ENCODE measurements around the gene SPC25. TPM values are rescaled to one million over a fixed set of nuclear protein-coding genes. Genes with fewer than 3 reads are reported as not detected.
"Not testable (repeated sequence)": the region's sequence is repeated elsewhere in the genome, so short reads cannot be mapped to it uniquely, and the experiment has no call there.

The SPC25 gene
- total RNA-seq: 0.24 TPM
- long read RNA-seq, partial matches to known transcripts: 0 of 3 reads
- long read RNA-seq, other reads (novel, unspliced or antisense): 3 of 3 reads

- peak; percentile 93 for DNase-seq (ENCODE audit: low spot score)
- intact Hi-C loops (cut with DNase I): no loop called here
These were observed at the start of gene SPC25 for GRCh38 chr2:168890006-168890782. Gene SPC25 (minus strand): TSS chr2:168890430. CDS start chr2:168889519, 911 bp downstream.

GRCh38 chr2:168939918-168940317 is 49.7 kb upstream of the SPC25 start:
- intact Hi-C loops (cut with DNase I): no loop called here
- no peak for DNase-seq (ENCODE audit: low spot score)

- no peak for DNase-seq (ENCODE audit: low spot score)
- intact Hi-C loops (cut with DNase I): no loop called here
These were observed 48.8 kb upstream of the SPC25 start for GRCh38 chr2:168939061-168939460.

- intact Hi-C loops (cut with DNase I): no loop called here
- DNase-seq (ENCODE audit: low spot score): no peak
These were observed 45.8 kb upstream of the SPC25 start for GRCh38 chr2:168935810-168936581.

GRCh38 chr2:168934826-168935225 is 44.6 kb upstream of the SPC25 start:
- no peak for DNase-seq (ENCODE audit: low spot score)
- intact Hi-C loops (cut with DNase I): no loop called here

GRCh38 chr2:168932174-168932573 is 41.9 kb upstream of the SPC25 start:
- intact Hi-C loops (cut with DNase I); DNase-seq (ENCODE audit: low spot score): not testable (repeated sequence)

GRCh38 chr2:168930242-168930641 is 40.0 kb upstream of the SPC25 start:
- intact Hi-C loops (cut with DNase I): no loop called here
- no peak for DNase-seq (ENCODE audit: low spot score)

GRCh38 chr2:168929031-168929430 is 38.8 kb upstream of the SPC25 start:
- intact Hi-C loops (cut with DNase I): no loop called here

GRCh38 chr2:168928113-168928831 is 38.0 kb upstream of the SPC25 start:
- intact Hi-C loops (cut with DNase I): no loop called here
- no peak for DNase-seq (ENCODE audit: low spot score)

More at GRCh38 chr2:168929031-168929430, 38.8 kb upstream of the SPC25 start:
- no peak for DNase-seq (ENCODE audit: low spot score)

- DNase-seq (ENCODE audit: low spot score): no peak
- intact Hi-C loops (cut with DNase I): no loop called here
These were observed 36.6 kb upstream of the SPC25 start for GRCh38 chr2:168926621-168927386.

GRCh38 chr2:168920504-168921157 is 30.4 kb upstream of the SPC25 start:
- DNase-seq (ENCODE audit: low spot score): no peak
- intact Hi-C loops (cut with DNase I): loop anchor here (2.0 kb wide), 2 partner anchors 148 to 574 kb away; no protein-coding TSS in a partner anchor

GRCh38 chr2:168916331-168916675 is 26.1 kb upstream of the SPC25 start:
- intact Hi-C loops (cut with DNase I): no loop called here
- DNase-seq (ENCODE audit: low spot score): no peak

GRCh38 chr2:168915441-168916330 is 25.5 kb upstream of the SPC25 start:
- no peak for DNase-seq (ENCODE audit: low spot score)
- intact Hi-C loops (cut with DNase I): no loop called here

- no peak for DNase-seq (ENCODE audit: low spot score)
- intact Hi-C loops (cut with DNase I): no loop called here
These were observed 23.3 kb upstream of the SPC25 start for GRCh38 chr2:168913495-168913894.

GRCh38 chr2:168912901-168913369 is 22.7 kb upstream of the SPC25 start:
- no peak for DNase-seq (ENCODE audit: low spot score)
- intact Hi-C loops (cut with DNase I): no loop called here

- no peak for DNase-seq (ENCODE audit: low spot score)
- intact Hi-C loops (cut with DNase I): no loop called here
These were observed 22.2 kb upstream of the SPC25 start for GRCh38 chr2:168912466-168912865.

- DNase-seq (ENCODE audit: low spot score): no peak
- intact Hi-C loops (cut with DNase I): no loop called here
These were observed 20.1 kb upstream of the SPC25 start for GRCh38 chr2:168910330-168910729.

Measured in cardiac septum (tissue), 1 donor.